ENCODE data around the gene RSPH1. TPM values are rescaled to one million over a fixed set of nuclear protein-coding genes. Genes with fewer than 3 reads are reported as not detected.

RSPH1 gene
- total RNA-seq, 3 donors from 2014 or later, result 0.48 to 2.3 (median 0.88) TPM

DNA sequence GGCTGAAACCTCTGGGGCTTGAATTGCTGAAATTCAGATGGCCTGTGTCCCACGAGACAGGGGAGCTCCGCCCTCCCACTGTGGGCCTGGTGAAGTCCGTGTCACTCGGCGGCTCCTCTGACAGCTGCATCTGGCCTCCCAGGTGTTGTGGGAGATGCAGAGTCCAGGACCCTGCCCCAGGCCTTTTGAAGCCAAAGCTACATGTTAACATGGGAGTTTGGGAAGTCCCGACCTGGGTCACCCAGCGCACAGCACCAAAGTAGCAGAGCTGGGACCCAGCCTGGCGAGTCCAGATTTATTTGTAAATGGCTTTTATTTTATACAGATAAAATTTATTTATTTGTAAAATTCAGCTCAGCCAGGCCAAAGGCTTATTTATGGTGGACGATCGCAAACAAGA is 46.6 kb upstream of the RSPH1 start:
- no peaks in the 10 kb centered on the region for H3K36me3 ChIP-seq
- no peak for DNase-seq (ENCODE audit: low spot score in 2 of 2)
- no peak overlapping the region for H3K27ac ChIP-seq
- no peaks in the 10 kb centered on the region for H3K27me3 ChIP-seq
- H3K4me1 ChIP-seq, result no peaks in the 10 kb centered on the region
- TF ChIP-seq POLR2A (IDR thresholded peaks at IDR 0.05) (no peak), POLR2AphosphoS5 (IDR thresholded peaks at IDR 0.05) (no peak)
- TF ChIP-seq, protein P1, sequence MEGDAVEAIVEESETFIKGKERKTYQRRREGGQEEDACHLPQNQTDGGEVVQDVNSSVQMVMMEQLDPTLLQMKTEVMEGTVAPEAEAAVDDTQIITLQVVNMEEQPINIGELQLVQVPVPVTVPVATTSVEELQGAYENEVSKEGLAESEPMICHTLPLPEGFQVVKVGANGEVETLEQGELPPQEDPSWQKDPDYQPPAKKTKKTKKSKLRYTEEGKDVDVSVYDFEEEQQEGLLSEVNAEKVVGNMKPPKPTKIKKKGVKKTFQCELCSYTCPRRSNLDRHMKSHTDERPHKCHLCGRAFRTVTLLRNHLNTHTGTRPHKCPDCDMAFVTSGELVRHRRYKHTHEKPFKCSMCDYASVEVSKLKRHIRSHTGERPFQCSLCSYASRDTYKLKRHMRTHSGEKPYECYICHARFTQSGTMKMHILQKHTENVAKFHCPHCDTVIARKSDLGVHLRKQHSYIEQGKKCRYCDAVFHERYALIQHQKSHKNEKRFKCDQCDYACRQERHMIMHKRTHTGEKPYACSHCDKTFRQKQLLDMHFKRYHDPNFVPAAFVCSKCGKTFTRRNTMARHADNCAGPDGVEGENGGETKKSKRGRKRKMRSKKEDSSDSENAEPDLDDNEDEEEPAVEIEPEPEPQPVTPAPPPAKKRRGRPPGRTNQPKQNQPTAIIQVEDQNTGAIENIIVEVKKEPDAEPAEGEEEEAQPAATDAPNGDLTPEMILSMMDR (IDR thresholded peaks at IDR 0.05), result no peak
- no peak overlapping the region for H3K4me3 ChIP-seq
- H3K9me3 ChIP-seq, result no peaks in the 10 kb centered on the region
- intact Hi-C loops (cut with DNase I; ENCODE audit: low total_unique reads), result no loop called here

DNA sequence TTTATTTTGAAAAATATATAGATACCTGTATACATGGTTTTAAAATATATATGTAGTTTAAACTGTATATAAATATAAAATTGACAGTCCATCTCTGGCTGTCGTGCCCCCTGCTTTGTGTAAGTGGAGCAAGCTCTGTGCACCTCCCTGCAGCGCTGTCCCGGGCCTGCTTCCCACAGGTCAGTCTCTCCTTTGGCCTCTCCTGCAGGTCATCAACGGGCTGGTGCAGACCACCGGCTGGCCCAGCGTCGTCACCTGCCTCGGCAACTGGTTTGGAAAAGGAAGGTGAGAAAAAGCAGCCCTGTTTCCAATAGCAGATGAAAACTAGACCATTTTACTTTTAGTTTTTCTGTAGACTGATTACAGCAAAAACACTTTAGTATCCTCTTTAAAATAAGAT is 46.2 kb upstream of the RSPH1 start:
- H3K27me3 ChIP-seq, result no peaks in the 10 kb centered on the region
- no peaks in the 10 kb centered on the region for H3K4me1 ChIP-seq
- intact Hi-C loops (cut with DNase I; ENCODE audit: low total_unique reads), result no loop called here
- H3K27ac ChIP-seq, result no peak overlapping the region
- H3K4me3 ChIP-seq, result no peak overlapping the region
- no peaks in the 10 kb centered on the region for H3K36me3 ChIP-seq
- TF ChIP-seq POLR2AphosphoS5 (IDR thresholded peaks at IDR 0.05), result no peak
- TF ChIP-seq, protein P1 (IDR thresholded peaks at IDR 0.05), result no peak
- TF ChIP-seq POLR2A (IDR thresholded peaks at IDR 0.05), result no peak
- DNase-seq (ENCODE audit: low spot score in 2 of 2), result no peak
- H3K9me3 ChIP-seq, result no peaks in the 10 kb centered on the region

DNA sequence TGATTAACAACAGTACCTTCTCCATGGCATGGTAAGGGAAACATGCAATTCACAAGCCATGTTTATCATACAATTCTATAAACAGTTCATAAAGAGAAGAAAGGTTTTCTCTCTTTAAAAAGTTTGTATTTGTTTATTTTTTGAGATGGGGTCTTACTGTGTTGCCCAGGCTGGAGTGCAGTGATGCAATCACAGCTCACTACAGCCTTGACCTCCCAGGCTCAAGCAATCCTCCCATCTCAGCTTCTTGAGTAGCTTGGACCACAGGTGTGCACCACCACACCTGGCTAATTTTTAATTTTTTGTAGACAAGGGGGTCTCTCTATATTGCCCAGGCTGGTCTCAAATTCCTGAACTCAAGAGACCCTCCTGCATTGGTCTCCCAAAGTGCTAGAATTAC is 45.6 kb upstream of the RSPH1 start:
- Histone ChIP-seq H3K36me3 (no peaks in the 10 kb centered on the region), H3K4me3 (no peak overlapping the region), H3K27me3 (no peaks in the 10 kb centered on the region), H3K4me1 (no peaks in the 10 kb centered on the region), H3K27ac (no peak overlapping the region), H3K9me3 (no peaks in the 10 kb centered on the region)
- DNase-seq (ENCODE audit: low spot score in 2 of 2), result no peak
- TF ChIP-seq POLR2AphosphoS5 (IDR thresholded peaks at IDR 0.05) (no peak), POLR2A (IDR thresholded peaks at IDR 0.05) (no peak)
- TF ChIP-seq, protein P1 (IDR thresholded peaks at IDR 0.05), result no peak
- intact Hi-C loops (cut with DNase I; ENCODE audit: low total_unique reads), result no loop called here

DNA sequence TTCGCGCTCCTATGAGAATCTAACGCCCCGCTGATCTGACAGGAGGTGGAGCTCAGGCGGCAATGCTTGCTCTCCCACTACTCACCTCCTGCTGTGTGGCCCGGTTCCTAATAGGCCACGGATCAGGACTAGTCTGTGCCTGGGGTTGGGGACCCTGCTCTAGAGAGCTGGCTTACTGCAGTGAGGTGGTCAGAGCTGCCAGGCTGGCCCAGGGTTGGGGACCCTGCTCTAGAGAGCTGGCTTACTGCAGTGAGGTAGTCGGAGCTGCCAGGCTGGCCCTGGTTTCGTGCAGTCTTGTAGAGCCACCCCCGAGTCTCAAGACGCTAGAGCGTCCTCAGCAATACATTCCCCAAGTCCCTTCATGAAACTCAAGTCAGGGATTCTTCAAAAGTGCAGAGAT is 45.1 kb upstream of the RSPH1 start:
- Histone ChIP-seq H3K36me3 (no peaks in the 10 kb centered on the region), H3K9me3 (no peaks in the 10 kb centered on the region), H3K27me3 (no peaks in the 10 kb centered on the region), H3K4me1 (no peaks in the 10 kb centered on the region), H3K27ac (no peak overlapping the region), H3K4me3 (no peak overlapping the region)
- no peak for DNase-seq (ENCODE audit: low spot score in 2 of 2)
- intact Hi-C loops (cut with DNase I; ENCODE audit: low total_unique reads), result no loop called here
- no peak for TF ChIP-seq POLR2AphosphoS5 (IDR thresholded peaks at IDR 0.05)
- TF ChIP-seq, protein P1 (IDR thresholded peaks at IDR 0.05), result no peak
- no peak for TF ChIP-seq POLR2A (IDR thresholded peaks at IDR 0.05)

DNA sequence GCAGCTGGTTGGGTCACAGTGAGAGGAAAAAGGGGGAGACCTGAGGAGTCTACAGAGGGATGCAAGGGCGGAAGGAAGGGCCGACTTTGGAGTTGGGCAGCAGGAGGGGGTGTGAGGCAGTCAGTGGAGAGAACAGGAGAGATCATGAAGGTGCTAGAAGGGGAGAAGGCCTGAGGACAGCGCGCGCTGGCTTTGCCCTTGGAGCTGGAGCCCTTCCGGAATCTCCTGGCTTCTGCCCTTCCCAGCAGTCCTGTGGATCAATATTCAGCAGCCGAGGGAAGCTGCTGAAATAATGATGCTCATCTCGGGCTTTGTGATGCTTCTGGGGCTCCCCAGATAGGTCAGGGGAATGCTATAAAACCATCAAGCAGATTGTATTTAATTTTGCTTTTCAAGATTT is 44.4 kb upstream of the RSPH1 start:
- Histone ChIP-seq H3K9me3 (no peaks in the 10 kb centered on the region), H3K4me1 (no peaks in the 10 kb centered on the region), H3K27ac (no peak overlapping the region), H3K27me3 (no peaks in the 10 kb centered on the region), H3K4me3 (no peak overlapping the region), H3K36me3 (no peaks in the 10 kb centered on the region)
- DNase-seq (ENCODE audit: low spot score in 2 of 2), result no peak
- intact Hi-C loops (cut with DNase I; ENCODE audit: low total_unique reads), result no loop called here
- TF ChIP-seq, protein P1 (IDR thresholded peaks at IDR 0.05), result no peak
- TF ChIP-seq POLR2AphosphoS5 (IDR thresholded peaks at IDR 0.05), result no peak
- no peak for TF ChIP-seq POLR2A (IDR thresholded peaks at IDR 0.05)
